H9 (cell line): Measurements from ENCODE around the gene ISYNA1. TPM values are rescaled to one million over a fixed set of nuclear protein-coding genes. Genes with fewer than 3 reads are reported as not detected.

Experiments used
- DNase-seq: peaks from one replicate; pipeline ENCODE4 v3.0.0-alpha.2; 2017
- H2AFZ ChIP-seq: one replicate; pipeline ENCODE4 v1.6.1; 2013; ENCODE audit warnings: mild to moderate bottlenecking, low read length, control low read depth, moderate library complexity
- H2AK5ac ChIP-seq: 2 replicates; pipeline ENCODE4 v1.6.1; 2013; ENCODE audit warnings: low read length, control low read depth, mixed read lengths; ENCODE audit not compliant: insufficient read length
- H2BK120ac ChIP-seq: one replicate; pipeline ENCODE4 v1.6.1; 2013; ENCODE audit warnings: low read depth, mild to moderate bottlenecking, low read length, control low read depth, inconsistent platforms; ENCODE audit not compliant: poor library complexity, severe bottlenecking
- H2BK12ac ChIP-seq: 2 replicates; pipeline ENCODE4 v1.6.1; 2013; ENCODE audit warnings: low read length, control low read depth, mixed read lengths, low read depth; ENCODE audit not compliant: insufficient read length
- H2BK15ac ChIP-seq: 2 replicates; pipeline ENCODE4 v1.6.1; 2013; ENCODE audit warnings: low read depth, low read length, control low read depth
- H2BK20ac ChIP-seq: one replicate; pipeline ENCODE4 v1.6.1; 2013; ENCODE audit warnings: low read depth, mild to moderate bottlenecking, low read length, control low read depth, inconsistent platforms; ENCODE audit not compliant: poor library complexity, severe bottlenecking
- H2BK5ac ChIP-seq: 2 replicates; pipeline ENCODE4 v1.6.1; 2013; ENCODE audit warnings: low read length, control low read depth, mixed read lengths; ENCODE audit not compliant: insufficient read length
- H3K14ac ChIP-seq: 2 replicates; pipeline ENCODE4 v1.6.1; 2013; ENCODE audit warnings: low read length, control low read depth; ENCODE audit not compliant: insufficient read depth
- H3K18ac ChIP-seq: 2 replicates; pipeline ENCODE4 v1.6.1; 2013; ENCODE audit warnings: low read depth, mild to moderate bottlenecking, mixed read lengths, low read length, control low read depth; ENCODE audit not compliant: insufficient read length
- H3K23ac ChIP-seq: 2 replicates; pipeline ENCODE4 v1.6.1; 2013; ENCODE audit warnings: low read length, control low read depth, mixed read lengths, low read depth; ENCODE audit not compliant: insufficient read length
- H3K23me2 ChIP-seq: 2 replicates; pipeline ENCODE4 v1.6.1; 2013; ENCODE audit warnings: low read depth, mild to moderate bottlenecking, mixed read lengths, low read length, control low read depth; ENCODE audit not compliant: insufficient read length, poor library complexity, severe bottlenecking
- H3K27ac ChIP-seq: 2 replicates; pipeline ENCODE4 v1.5.1; 2013; ENCODE audit warnings: low read length, control low read depth, mixed read lengths, low read depth; ENCODE audit not compliant: insufficient read length
- H3K27me3 ChIP-seq: 2 replicates; pipeline ENCODE4 v1.6.1; 2013; ENCODE audit warnings: low read length, control low read depth, inconsistent platforms; ENCODE audit not compliant: insufficient read depth
- H3K4ac ChIP-seq: 2 replicates; pipeline ENCODE4 v1.6.1; 2013; ENCODE audit warnings: low read depth, mild to moderate bottlenecking, control low read depth, inconsistent platforms, low read length, moderate library complexity
- H3K4me1 ChIP-seq: 2 replicates; pipeline ENCODE4 v1.6.1; 2013; ENCODE audit warnings: low read length, control low read depth, inconsistent platforms; ENCODE audit not compliant: insufficient read depth
- H3K4me2 ChIP-seq: 2 replicates; pipeline ENCODE4 v1.6.1; 2013; ENCODE audit warnings: low read length, control low read depth, mixed read lengths; ENCODE audit not compliant: insufficient read length, insufficient read depth
- H3K56ac ChIP-seq: 2 replicates; pipeline ENCODE4 v1.6.1; 2013; ENCODE audit warnings: low read depth, mild to moderate bottlenecking, mixed read lengths, low read length, control low read depth; ENCODE audit not compliant: insufficient read length
- H3K79me1 ChIP-seq: 2 replicates; pipeline ENCODE4 v1.6.1; 2013; ENCODE audit warnings: low read depth, mild to moderate bottlenecking, moderate library complexity, low read length, control low read depth, inconsistent platforms; ENCODE audit not compliant: insufficient read depth, poor library complexity, severe bottlenecking
- H3K79me2 ChIP-seq: 2 replicates; pipeline ENCODE4 v1.6.1; 2013; ENCODE audit warnings: low read length, control low read depth, inconsistent platforms; ENCODE audit not compliant: insufficient read depth
- H3K9ac ChIP-seq: 2 replicates; pipeline ENCODE4 v1.6.1; 2013; ENCODE audit warnings: low read length, control low read depth, mixed read lengths; ENCODE audit not compliant: insufficient read length; ENCODE audit errors: extremely low read depth
- H3K9me3 ChIP-seq: one replicate; pipeline ENCODE4 v1.6.1; 2013; ENCODE audit warnings: low read depth, low read length, inconsistent platforms; ENCODE audit not compliant: control insufficient read depth
- H3T11ph ChIP-seq: one replicate; pipeline ENCODE4 v1.6.1; 2013; ENCODE audit warnings: mild to moderate bottlenecking, low read length, control low read depth, inconsistent platforms
- H4K20me1 ChIP-seq: one replicate; pipeline ENCODE4 v1.6.1; 2013; ENCODE audit not compliant: control insufficient read depth, insufficient read length, insufficient read depth
- H4K5ac ChIP-seq: 2 replicates; pipeline ENCODE4 v1.6.1; 2013; ENCODE audit warnings: low read depth, mild to moderate bottlenecking, mixed read lengths, low read length, control low read depth; ENCODE audit not compliant: insufficient read length
- H4K8ac ChIP-seq: replicated peaks from 2 replicates; pipeline ENCODE4 v1.6.1; 2013; ENCODE audit warnings: low read length, control low read depth, mixed read lengths, low read depth; ENCODE audit not compliant: insufficient read length
- H4K91ac ChIP-seq: 2 replicates; pipeline ENCODE4 v1.6.1; 2013; ENCODE audit warnings: low read depth, mild to moderate bottlenecking, moderate library complexity, mixed read lengths, low read length, control low read depth; ENCODE audit not compliant: insufficient read length
- H3K27ac Mint-ChIP-seq, 3 experiments: 2 replicates in 2 of 3; 3 replicates in 1 of 3; pipeline ENCODE4 v1.8.0; 2020 to 2021; ENCODE audit warnings: mixed read lengths in 3 of 3, mild to moderate bottlenecking in 1 of 3, moderate library complexity in 1 of 3
- H3K27me3 Mint-ChIP-seq: 2 replicates; pipeline ENCODE4 v1.8.0; 2021; ENCODE audit warnings: low read depth, mild to moderate bottlenecking, moderate library complexity, mixed read lengths
- H3K36me3 Mint-ChIP-seq, 3 experiments: 2 replicates in 2 of 3; 3 replicates in 1 of 3; pipeline ENCODE4 v1.8.0; 2020 to 2021; ENCODE audit warnings: low read depth in 3 of 3, mixed read lengths in 3 of 3; ENCODE audit not compliant: insufficient read depth in 1 of 3
- H3K4me1 Mint-ChIP-seq, 2 experiments: 2 replicates each; pipeline ENCODE4 v1.8.0; 2020; ENCODE audit warnings: mixed read lengths in 2 of 2
- H3K4me3 Mint-ChIP-seq, 2 experiments: 2 replicates in 1 of 2; 3 replicates in 1 of 2; pipeline ENCODE4 v1.8.0; 2020 to 2021; ENCODE audit warnings: mild to moderate bottlenecking in 2 of 2, mixed read lengths in 2 of 2, moderate library complexity in 1 of 2
- H3K9me3 Mint-ChIP-seq, 2 experiments: 2 replicates in 1 of 2; 3 replicates in 1 of 2; pipeline ENCODE4 v1.8.0; 2020; ENCODE audit warnings: mild to moderate bottlenecking in 2 of 2, mixed read lengths in 2 of 2, moderate library complexity in 1 of 2
- CTCF ChIP-seq: fragments of 200-600 bp; sonication (generic); conservative IDR thresholded peaks from 3 replicates; pipeline ENCODE4 v1.8.0; 2021; ENCODE audit warnings: antibody characterized with exemption, mild to moderate bottlenecking
- WGBS: extraction: QIAGEN DNeasy Blood & Tissue Kit; methylation state at CpG from one replicate; pipeline ENCODE4 v1.1.7; 2013; ENCODE audit warnings: missing lambda C conversion rate, low lambda C conversion rate, mixed read lengths; ENCODE audit not compliant: insufficient read length; ENCODE audit errors: extremely low coverage; 5-methylcytosine and 5-hydroxymethylcytosine counted together
- total RNA-seq: library from RNA; stranded (reverse); gene quantifications from 2 replicates; pipeline ENCODE4 v1.2.1, GENCODE V29; 2021

Gene ISYNA1
- total RNA-seq, 1 experiment from 2014 or later = 241 TPM

DNA sequence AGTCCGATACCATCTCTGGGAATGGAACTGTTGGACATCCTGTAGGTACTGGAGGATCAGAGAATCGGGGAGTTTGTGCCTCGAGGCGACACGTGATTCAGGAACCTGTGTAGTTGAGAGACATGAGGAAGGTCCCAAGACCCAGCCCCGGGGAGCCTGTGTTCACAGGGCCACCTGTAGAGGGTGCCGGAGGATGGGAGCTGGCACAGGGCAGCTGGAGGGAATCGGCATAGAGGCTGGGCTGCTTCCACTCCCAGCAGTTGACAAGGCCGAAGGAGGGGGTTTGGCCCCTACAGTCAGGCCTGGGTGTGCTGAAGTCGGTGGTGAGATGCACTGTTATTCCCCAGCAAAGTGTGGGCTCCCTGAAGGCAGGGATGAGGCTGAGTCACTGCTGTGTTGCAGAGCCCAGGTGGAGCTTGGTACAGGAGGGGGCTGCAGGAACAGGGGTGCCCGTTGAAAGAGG is 2.5 kb upstream of the ISYNA1 start:
- H2BK20ac ChIP-seq = no peak overlapping the region
- H3K56ac ChIP-seq = no peak overlapping the region
- H3T11ph ChIP-seq = no peak overlapping the region
- peaks cover 7% of the 10 kb centered on the region; the same call in 1 of the 2 replicates for H3K4me1 ChIP-seq
- no peak overlapping the region for H3K27ac ChIP-seq
- no peaks in the 10 kb centered on the region for H3K27me3 ChIP-seq
- H3K9ac ChIP-seq = no peak overlapping the region
- H3K4ac ChIP-seq = no peak overlapping the region
- no peaks in the 10 kb centered on the region for H4K20me1 ChIP-seq
- H3K18ac ChIP-seq = no peak overlapping the region
- no peak overlapping the region for H4K91ac ChIP-seq
- Mint-ChIP-seq H3K4me3 (no peak overlapping the region), H3K27me3 (peaks cover 3% of the 10 kb centered on the region), H3K27ac (peak overlapping the region in 1 of 3 experiments; percentile 84; a peak in 2 of 7 replicates), H3K4me1 (peaks cover 23 to 28% of the 10 kb centered on the region in 2 experiments), H3K36me3 (peaks cover 7 to 24% (median 16%) of the 10 kb centered on the region in 3 experiments; a peak in 6 of 7 replicates), H3K9me3 (peaks cover 3% of the 10 kb centered on the region in 2 experiments; a peak in 4 of 5 replicates)
- no peak overlapping the region for H2BK5ac ChIP-seq
- peaks cover 10% of the 10 kb centered on the region for H3K23me2 ChIP-seq
- no peaks in the 10 kb centered on the region for H3K9me3 ChIP-seq
- no peak overlapping the region for H2AFZ ChIP-seq
- no CpG with 5 or more reads among the region's 11 CpGs for WGBS
- H2BK120ac ChIP-seq = no peak overlapping the region
- DNase-seq = no peak
- H3K23ac ChIP-seq = no peak overlapping the region
- H2BK12ac ChIP-seq = no peak overlapping the region
- H3K4me2 ChIP-seq = no peak overlapping the region
- H2AK5ac ChIP-seq = no peak overlapping the region
- H2BK15ac ChIP-seq = no peak overlapping the region
- no peaks in the 10 kb centered on the region for H3K79me1 ChIP-seq
- H4K5ac ChIP-seq = no peak overlapping the region
- H3K79me2 ChIP-seq = no peaks in the 10 kb centered on the region
- no peak overlapping the region for H4K8ac ChIP-seq
- TF ChIP-seq CTCF = peak; percentile 54
- H3K14ac ChIP-seq = no peak overlapping the region
